Spleen (tissue), 11 donors: Measurements from ENCODE around the gene DSCAML1. TPM values are rescaled to one million over a fixed set of nuclear protein-coding genes. Genes with fewer than 3 reads are reported as not detected.

ENCODE experiments used
- DNase-seq: peaks from one replicate; pipeline ENCODE4 v3.0.0-alpha.2; 2020
- H3K27ac ChIP-seq, 8 donors: fragments of 200-600 bp; sonication (generic) in 7 of 8; 1 replicate in 4 of 8; 2 replicates in 4 of 8; pipeline versions ENCODE4 v1.5.0 to v1.8.0; 2016 to 2021; ENCODE audit warnings: inconsistent platforms in 4 of 8, mild to moderate bottlenecking in 4 of 8, moderate library complexity in 1 of 8
- H3K27me3 ChIP-seq, 7 donors: fragments of 200-600 bp; sonication (generic) in 6 of 7; replicated peaks in 1 of 7; 1 replicate in 4 of 7; 2 replicates in 3 of 7; pipeline versions ENCODE4 v1.5.0 to v1.8.0; 2016 to 2021; ENCODE audit warnings: inconsistent platforms in 3 of 7, mild to moderate bottlenecking in 1 of 7
- H3K36me3 ChIP-seq, 6 donors: fragments of 200-600 bp; sonication (generic) in 5 of 6; 1 replicate in 4 of 6; 2 replicates in 2 of 6; pipeline versions ENCODE4 v1.5.0 to v1.8.0; 2016 to 2021; ENCODE audit warnings: inconsistent platforms in 2 of 6
- H3K4me1 ChIP-seq, 6 donors: fragments of 200-600 bp; sonication (generic) in 5 of 6; 1 replicate in 3 of 6; 2 replicates in 3 of 6; pipeline versions ENCODE4 v1.5.0 to v1.8.0; 2016 to 2021; ENCODE audit warnings: inconsistent platforms in 3 of 6
- H3K4me3 ChIP-seq, 8 donors: fragments of 200-600 bp; sonication (generic) in 7 of 8; 1 replicate in 4 of 8; 2 replicates in 4 of 8; pipeline versions ENCODE4 v1.5.0 to v1.8.0; 2016 to 2021; ENCODE audit warnings: inconsistent platforms in 4 of 8, mild to moderate bottlenecking in 4 of 8, moderate library complexity in 2 of 8
- H3K9me3 ChIP-seq, 8 donors: fragments of 200-600 bp; sonication (generic) in 7 of 8; 1 replicate in 4 of 8; 2 replicates in 4 of 8; pipeline versions ENCODE4 v1.5.0 to v1.8.0; 2016 to 2021; ENCODE audit warnings: inconsistent platforms in 4 of 8
- CTCF ChIP-seq, 11 experiments: fragments of 200-600 bp in 7 of 11; fragments of 450-650 bp in 4 of 11; sonication (generic) in 4 of 11; IDR thresholded peaks in 8 of 11; conservative IDR thresholded peaks in 3 of 11; 1 replicate in 7 of 11; 2 replicates in 4 of 11; pipeline versions ENCODE4 v1.4.0 to v1.8.0; 2016 to 2021; ENCODE audit warnings: antibody characterized with exemption in 11 of 11, inconsistent platforms in 4 of 11, mild to moderate bottlenecking in 1 of 11
- POLR2A ChIP-seq, 3 donors: fragments of 450-650 bp; IDR thresholded peaks; one replicate each; pipeline ENCODE4 v1.5.1; 2017; ENCODE audit warnings: antibody characterized with exemption in 3 of 3, mild to moderate bottlenecking in 1 of 3
- POLR2AphosphoS5 ChIP-seq, 3 donors: sonication (generic); formaldehyde crosslinking; IDR thresholded peaks; one replicate each; pipeline ENCODE4 v1.5.1; 2017; ENCODE audit warnings: antibody characterized with exemption in 3 of 3
- WGBS, 5 donors: extraction: QIAGEN DNeasy Blood & Tissue Kit in 3 of 5; methylation state at CpG; one replicate each; pipeline versions ENCODE4 v1.1.5 to v1.1.7; 2013 to 2018; 5-methylcytosine and 5-hydroxymethylcytosine counted together
- intact Hi-C: fragments of 100-400 bp; cut with DNase I; formaldehyde crosslinking; loops from one replicate; pipeline ENCODE4 v1.15.0; 2023; ENCODE audit warnings: low total_unique reads
- polyA plus RNA-seq, 3 donors: library from polyadenylated mRNA; stranded (reverse); fragments of 200-250 nt; gene quantifications; one replicate each; pipeline ENCODE4 v1.2.1, GENCODE V29; 2013
- total RNA-seq, 7 donors: library from RNA; depleted of rRNA in 3 of 7; stranded (reverse); fragments of >200 nt in 3 of 7; fragmentation: NEBNext Ultra II Directional in 4 of 7; extraction: Animal tissue kit (Norgen Biotek cat#: 25700) in 4 of 7; gene quantifications; one replicate each; pipeline versions ENCODE4 v1.1.0 to v1.2.1, GENCODE V29; 2016 to 2021
- donor health status: healthy with polysubstance abuse.
- donor health status: DM: no; HTN: no; CAD: no; lungs with moderate emphysema.
- donor health status: DM: no; HTN: no; CAD: no.
- donor health status: Bipolar disorder and iron deficiency.
- donor health status: healthy.
- donor health status: DM: no; HTN: no; CAD: no.
- donor health status: DM: yes; HTN: yes; CAD: no.

The DSCAML1 gene
- total and polyA plus RNA-seq, 10 donors, result 0.07 to 10.7 (median 2.3) TPM

GRCh38 chr11:117481885-117482284 is 315.1 kb downstream of the DSCAML1 start:
- no peak for TF ChIP-seq POLR2AphosphoS5 (IDR thresholded peaks at IDR 0.05)
- TF ChIP-seq CTCF (IDR thresholded peaks at IDR 0.05 in 8 of 11, conservative IDR thresholded peaks at IDR 0.05 in 3 of 11), result no peak
- Histone ChIP-seq H3K27me3 (peaks cover 0 to 4% (median 0%) of the 10 kb centered on the region in 7 donors), H3K27ac (no peak overlapping the region), H3K9me3 (no peaks in the 10 kb centered on the region), H3K4me3 (no peak overlapping the region), H3K4me1 (no peaks in the 10 kb centered on the region), H3K36me3 (no peaks in the 10 kb centered on the region)
- peak; percentile 54 for DNase-seq
- 91 to 96% (median 95%) methylated on average over 23 of the region's 23 CpGs for WGBS, 5 donors
- intact Hi-C loops, result no loop called here

GRCh38 chr11:117481036-117481435 is 316.0 kb downstream of the DSCAML1 start:
- Histone ChIP-seq H3K9me3 (no peaks in the 10 kb centered on the region), H3K4me3 (no peak overlapping the region), H3K36me3 (no peaks in the 10 kb centered on the region), H3K27me3 (peaks cover 0 to 4% (median 0%) of the 10 kb centered on the region in 7 donors), H3K27ac (no peak overlapping the region), H3K4me1 (no peaks in the 10 kb centered on the region)
- intact Hi-C loops, result no loop called here
- DNase-seq, result peak; percentile 54
- TF ChIP-seq POLR2AphosphoS5 (IDR thresholded peaks at IDR 0.05), result no peak
- no peak for TF ChIP-seq CTCF (IDR thresholded peaks at IDR 0.05 in 8 of 11, conservative IDR thresholded peaks at IDR 0.05 in 3 of 11)
- no peak for TF ChIP-seq POLR2A (IDR thresholded peaks at IDR 0.05)
- 80 to 95% (median 94%) methylated on average over 6 of the region's 6 CpGs for WGBS, 5 donors

GRCh38 chr11:117480221-117480620 is 316.8 kb downstream of the DSCAML1 start:
- WGBS, 5 donors, result 87 to 95% (median 90%) methylated on average over 12 to 15 of the region's 15 CpGs
- Histone ChIP-seq H3K4me1 (no peaks in the 10 kb centered on the region), H3K36me3 (no peaks in the 10 kb centered on the region), H3K27ac (no peak overlapping the region), H3K4me3 (no peak overlapping the region), H3K9me3 (no peaks in the 10 kb centered on the region), H3K27me3 (peaks cover 0 to 4% (median 0%) of the 10 kb centered on the region in 7 donors)
- intact Hi-C loops, result no loop called here
- TF ChIP-seq CTCF (IDR thresholded peaks at IDR 0.05 in 8 of 11, conservative IDR thresholded peaks at IDR 0.05 in 3 of 11), result no peak
- TF ChIP-seq POLR2A (IDR thresholded peaks at IDR 0.05), result no peak
- TF ChIP-seq POLR2AphosphoS5 (IDR thresholded peaks at IDR 0.05), result no peak
- DNase-seq, result peak; percentile 51

GRCh38 chr11:117479372-117479771 is 317.6 kb downstream of the DSCAML1 start:
- TF ChIP-seq CTCF (IDR thresholded peaks at IDR 0.05 in 8 of 11, conservative IDR thresholded peaks at IDR 0.05 in 3 of 11), result no peak
- TF ChIP-seq POLR2AphosphoS5 (IDR thresholded peaks at IDR 0.05), result no peak
- intact Hi-C loops, result no loop called here
- Histone ChIP-seq H3K27me3 (peaks cover 0 to 4% (median 0%) of the 10 kb centered on the region in 7 donors), H3K36me3 (no peaks in the 10 kb centered on the region), H3K4me1 (no peaks in the 10 kb centered on the region), H3K9me3 (no peaks in the 10 kb centered on the region), H3K4me3 (no peak overlapping the region), H3K27ac (no peak overlapping the region)
- DNase-seq, result no peak
- whole genome bisulfite sequencing, 5 donors, result 60 to 84% (median 72%) methylated on average over 8 of the region's 8 CpGs
